SK-N-MC (cell line): ENCODE results near the gene NFKB2.

ENCODE experiments used
- DNase-seq: peaks from one replicate; pipeline ENCODE4 v3.0.0-alpha.2; 2011; ENCODE audit warnings: low read depth, low spot score
- H3K27ac ChIP-seq: fragments of 200-600 bp; sonication (generic); 2 replicates; pipeline ENCODE4 v1.5.1; 2016; ENCODE audit warnings: mixed run types
- H3K36me3 ChIP-seq: fragments of 200-600 bp; sonication (generic); 2 replicates; pipeline ENCODE4 v1.6.1; 2017; ENCODE audit warnings: antibody characterized with exemption, low read length, mixed read lengths; ENCODE audit not compliant: insufficient read depth
- H3K4me3 ChIP-seq: fragments of 200-600 bp; sonication (generic); 2 replicates; pipeline ENCODE4 v1.5.1; 2016
- H3K9ac ChIP-seq: fragments of 200-600 bp; sonication (generic); 2 replicates; pipeline ENCODE4 v1.8.0; 2017; ENCODE audit warnings: mixed run types, mixed read lengths; ENCODE audit not compliant: insufficient read length
- H3K9me3 ChIP-seq: fragments of 200-600 bp; sonication (generic); 2 replicates; pipeline ENCODE4 v1.6.1; 2017; ENCODE audit warnings: low read depth, mild to moderate bottlenecking, antibody characterized with exemption, low read length, moderate library complexity, mixed read lengths
- EZH2 ChIP-seq: fragments of 200-600 bp; sonication (generic); IDR thresholded peaks from one replicate; pipeline ENCODE4 v1.6.1; 2017; ENCODE audit warnings: antibody characterized with exemption
- FOXP2 ChIP-seq: optimal IDR thresholded peaks from 2 replicates; pipeline ENCODE3; 2011; ENCODE audit warnings: mild to moderate bottlenecking, moderate library complexity; ENCODE audit not compliant: insufficient read depth; ENCODE audit errors: extremely low read length, control extremely low read depth
- POLR2AphosphoS5 ChIP-seq: IDR thresholded peaks from 2 replicates; pipeline ENCODE4 v1.6.1; 2012; ENCODE audit warnings: mild to moderate bottlenecking, low read depth, low read length, borderline replicate concordance

Gene NFKB2

GRCh38 chr10:102404361-102405107 lies 9.0 kb downstream of the NFKB2 start:
- no peaks in the 10 kb centered on the region for H3K36me3 ChIP-seq

GRCh38 chr10:102405108-102405571 lies 9.6 kb downstream of the NFKB2 start:
- no peak overlapping the region for H3K27ac ChIP-seq
- H3K9me3 ChIP-seq: no peaks in the 10 kb centered on the region
- no peak for DNase-seq
- no peak overlapping the region for H3K4me3 ChIP-seq
- no peak overlapping the region for H3K9ac ChIP-seq
- TF ChIP-seq EZH2 (no peak), FOXP2 (no peak)
- H3K36me3 ChIP-seq: no peaks in the 10 kb centered on the region

More at GRCh38 chr10:102404361-102405107, 9.0 kb downstream of the NFKB2 start:
- no peak overlapping the region for H3K27ac ChIP-seq
- H3K9ac ChIP-seq: no peak overlapping the region
- DNase-seq: no peak
- H3K9me3 ChIP-seq: no peaks in the 10 kb centered on the region
- TF ChIP-seq POLR2AphosphoS5 (no peak), FOXP2 (no peak), EZH2 (no peak)
- H3K4me3 ChIP-seq: no peak overlapping the region

DNA sequence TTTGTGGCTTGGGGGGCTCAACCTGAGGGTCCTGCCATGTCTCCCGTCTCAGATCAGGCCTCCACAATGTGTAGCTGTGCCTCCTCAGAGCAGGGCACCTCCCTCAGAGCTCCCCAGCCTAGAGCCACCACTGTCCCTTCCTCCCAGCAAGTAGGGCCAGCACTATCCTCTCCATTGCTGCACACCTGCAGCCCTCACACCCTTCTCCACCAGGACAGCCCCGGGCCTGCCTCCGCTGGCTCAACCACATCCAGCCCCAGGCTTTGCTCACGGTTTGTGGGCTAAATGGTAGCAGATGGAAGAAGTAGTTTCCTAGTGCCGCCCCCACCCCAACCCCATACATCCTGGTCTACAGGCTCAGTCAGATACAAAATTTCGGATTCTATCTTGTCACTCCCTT lies 10.1 kb downstream of the NFKB2 start:
- no peaks in the 10 kb centered on the region for H3K9me3 ChIP-seq
- TF ChIP-seq POLR2AphosphoS5: no peak
- TF ChIP-seq EZH2: no peak
- no peak for TF ChIP-seq FOXP2
- DNase-seq: no peak
- H3K27ac ChIP-seq: no peak overlapping the region
- H3K4me3 ChIP-seq: no peak overlapping the region
- H3K9ac ChIP-seq: no peak overlapping the region
- no peaks in the 10 kb centered on the region for H3K36me3 ChIP-seq

DNA sequence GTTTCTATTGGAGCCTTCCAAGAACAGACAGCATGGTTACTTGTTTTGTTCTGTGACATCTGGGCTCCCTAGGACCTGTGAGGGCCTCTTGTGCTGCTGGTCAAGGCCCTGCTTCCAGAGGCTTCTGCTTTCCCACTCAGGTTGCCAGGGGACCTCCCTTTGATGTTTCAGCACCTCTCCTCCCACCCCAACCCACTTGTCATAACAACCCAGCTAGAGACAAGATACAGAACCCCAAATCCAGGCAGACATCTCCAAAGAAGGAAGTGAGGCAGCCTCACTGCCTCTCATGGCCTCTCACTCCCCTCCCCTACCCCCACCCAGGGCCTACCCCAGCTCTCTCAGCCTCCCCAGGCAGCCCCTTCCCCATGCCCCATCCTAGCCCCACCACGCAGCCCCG lies 11.3 kb downstream of the NFKB2 start:
- no peak overlapping the region for H3K4me3 ChIP-seq
- no peak overlapping the region for H3K27ac ChIP-seq
- TF ChIP-seq POLR2AphosphoS5: no peak
- TF ChIP-seq EZH2: no peak
- no peak for TF ChIP-seq FOXP2
- no peaks in the 10 kb centered on the region for H3K9me3 ChIP-seq
- H3K9ac ChIP-seq: no peak overlapping the region
- H3K36me3 ChIP-seq: no peaks in the 10 kb centered on the region
- no peak for DNase-seq

- H3K9ac ChIP-seq: no peak overlapping the region
- TF ChIP-seq FOXP2 (no peak), EZH2 (no peak), POLR2AphosphoS5 (no peak)
- H3K4me3 ChIP-seq: no peak overlapping the region
- H3K36me3 ChIP-seq: no peaks in the 10 kb centered on the region
- no peaks in the 10 kb centered on the region for H3K9me3 ChIP-seq
- DNase-seq: no peak
- H3K27ac ChIP-seq: no peak overlapping the region
These were observed 12.1 kb downstream of the NFKB2 start for GRCh38 chr10:102407425-102408130.

DNA sequence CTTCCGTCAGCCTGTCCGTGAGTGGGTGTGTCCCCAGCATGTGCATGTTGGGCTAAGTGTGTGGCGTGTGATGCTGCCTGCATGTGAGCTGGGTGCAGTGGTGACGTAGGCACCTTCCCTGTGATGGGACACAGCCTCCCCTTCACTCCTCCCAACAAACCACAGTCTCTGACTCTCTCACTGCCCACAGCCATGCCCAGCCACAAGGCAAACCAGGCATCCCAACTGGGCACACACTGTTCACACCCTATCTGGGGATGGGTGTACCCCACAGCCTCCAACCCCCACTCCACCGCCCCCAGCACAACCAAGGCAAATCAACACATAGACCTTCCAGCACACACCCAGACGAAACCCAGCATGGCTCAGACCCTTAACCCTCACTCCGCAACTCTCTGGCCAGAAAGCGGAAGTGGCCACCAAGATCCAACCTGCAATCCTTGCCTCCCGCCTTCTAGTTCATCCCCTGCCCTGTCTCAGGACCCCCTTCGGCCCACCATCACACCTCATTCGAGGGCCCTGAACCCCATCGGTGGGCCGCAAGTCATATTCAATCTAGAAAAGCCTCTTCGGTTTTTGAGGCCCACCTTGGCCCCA lies 12.7 kb downstream of the NFKB2 start:
- no peak for DNase-seq
- TF ChIP-seq FOXP2 (no peak), POLR2AphosphoS5 (no peak), EZH2 (no peak)
- no peak overlapping the region for H3K9ac ChIP-seq
- H3K4me3 ChIP-seq: peak overlapping the region; percentile 71
- no peaks in the 10 kb centered on the region for H3K36me3 ChIP-seq
- no peaks in the 10 kb centered on the region for H3K9me3 ChIP-seq
- H3K27ac ChIP-seq: no peak overlapping the region

DNA sequence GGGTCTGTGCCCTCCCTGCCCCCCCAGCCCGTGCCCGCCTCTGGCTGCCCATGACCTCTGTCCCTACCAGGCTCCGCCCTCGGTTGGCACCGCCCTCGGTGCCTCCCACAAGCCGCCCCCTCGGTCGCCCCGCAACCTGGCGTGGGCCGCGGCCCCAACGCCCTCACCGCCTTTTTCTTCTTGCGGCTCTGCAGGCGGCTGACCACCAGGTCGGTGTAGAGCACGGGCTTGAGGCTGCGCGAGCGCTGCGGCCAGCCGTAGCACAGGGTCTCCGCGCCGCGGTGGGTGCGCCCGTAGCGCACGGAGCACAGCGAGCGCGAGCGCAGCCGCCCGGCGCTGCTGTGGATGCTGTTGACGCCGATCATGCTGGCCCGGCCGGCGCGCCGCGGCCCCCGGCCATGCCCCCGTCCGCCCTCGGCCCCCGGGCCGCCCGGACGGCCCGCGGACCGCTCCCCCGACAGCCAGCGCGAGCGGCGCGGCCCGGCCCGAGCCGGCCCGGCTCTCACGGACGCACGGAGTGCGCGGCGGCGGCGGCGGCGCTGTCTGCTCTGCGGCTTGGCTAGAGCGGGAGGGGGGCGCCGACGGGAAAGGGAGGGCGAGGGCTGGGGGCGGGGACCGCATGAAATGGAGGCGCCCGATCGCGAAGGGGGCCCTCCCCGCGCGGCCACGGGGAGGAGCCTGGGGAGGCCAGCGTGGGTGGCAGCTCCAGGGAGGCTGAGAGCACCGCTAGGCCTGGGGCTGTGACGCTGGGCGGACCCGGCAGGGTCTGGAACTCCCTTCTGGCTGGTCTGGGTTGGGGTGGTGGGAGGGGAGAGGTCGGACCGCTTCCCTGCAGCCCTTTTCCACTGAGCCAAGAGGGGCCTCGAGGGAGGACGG lies 13.5 kb downstream of the NFKB2 start:
- DNase-seq: no peak
- Histone ChIP-seq H3K36me3 (no peaks in the 10 kb centered on the region), H3K4me3 (peak overlapping the region; percentile 71), H3K9me3 (no peaks in the 10 kb centered on the region), H3K27ac (no peak overlapping the region), H3K9ac (no peak overlapping the region)
- TF ChIP-seq EZH2 (no peak), POLR2AphosphoS5 (no peak), FOXP2 (no peak)
